GM13976 (cell line): ENCODE data around the gene LRRTM4.

Source experiments
- DNase-seq: peaks from one replicate; pipeline ENCODE4 v3.0.0; 2012; ENCODE audit warnings: low spot score
- CTCF ChIP-seq: IDR thresholded peaks from 2 replicates; pipeline ENCODE4 v1.5.1; 2012; ENCODE audit warnings: borderline replicate concordance, mild to moderate bottlenecking; ENCODE audit not compliant: insufficient read depth; ENCODE audit errors: extremely low read depth, missing control alignments, control extremely low read depth
- in situ Hi-C: fragments of 300-500 bp; cut with MboI; formaldehyde crosslinking; loops from one replicate; pipeline ENCODE4 v1.12.0; 2022; ENCODE audit warnings: low sequenced_read_pairs, mixed read lengths, inconsistent platforms; ENCODE audit not compliant: unreplicated experiment

LRRTM4 gene

GRCh38 chr2:76998704-76999103 is 523.5 kb downstream of the LRRTM4 start:
- no peak for DNase-seq
- in situ Hi-C loops: no loop called here
- TF ChIP-seq CTCF: no peak

- in situ Hi-C loops: no loop called here
- TF ChIP-seq CTCF: no peak
- no peak for DNase-seq
Observed at GRCh38 chr2:76998152-76998551, 524.0 kb downstream of the LRRTM4 start.

GRCh38 chr2:76997296-76997695 is 524.9 kb downstream of the LRRTM4 start:
- no peak for DNase-seq
- in situ Hi-C loops: no loop called here
- TF ChIP-seq CTCF: no peak

- TF ChIP-seq CTCF: no peak
- no peak for DNase-seq
- in situ Hi-C loops: no loop called here
Observed at GRCh38 chr2:76985387-76986136, 536.6 kb downstream of the LRRTM4 start.

- in situ Hi-C loops: no loop called here
- DNase-seq: no peak
- no peak for TF ChIP-seq CTCF
Observed at GRCh38 chr2:76984359-76984758, 537.8 kb downstream of the LRRTM4 start.

GRCh38 chr2:76980067-76980787 is 541.9 kb downstream of the LRRTM4 start:
- in situ Hi-C loops: no loop called here
- DNase-seq: no peak
- TF ChIP-seq CTCF: no peak
